Measurements from ENCODE around the gene REPIN1.
A peak's percentile ranks its signal among the peaks of the same experiment; 100 is the strongest.

Gene REPIN1

GRCh38 chr7:150378115-150378852, 9.7 kb downstream of the REPIN1 start:
- Histone ChIP-seq H3K4me1 (ENCODE audit: control insufficient read depth, insufficient read depth, low read length) (peaks cover 3% of the 10 kb centered on the region; the same call in 1 of the 2 replicates), H3K36me3 (ENCODE audit: control insufficient read depth in 2 of 2, insufficient read depth in 1 of 2, low read length in 2 of 2) (peaks cover 0 to 17% of the 10 kb centered on the region in 2 experiments; a peak in 1 of 3 replicates), H3K4me3 (ENCODE audit: low read depth, low read length) (peak overlapping the region; percentile 55), H3K27ac (ENCODE audit: extremely low read depth, low read depth, low read length) (peak overlapping the region; percentile 62; the same call in 1 of the 2 replicates), H3K9me3 (ENCODE audit: control insufficient read depth, insufficient read depth, low read depth, low read length) (no peaks in the 10 kb centered on the region)
- ChIA-PET POLR2A (interaction anchor here (0.6 to 2.2 kb wide), 4 partner anchors 9 to 715 kb away, joined by 3 to 18 read pairs (median 4); partner anchors contain the start of gene REPIN1), CTCF (interaction anchor here (0.7 to 0.8 kb wide), 2 partner anchors 22 to 1110 kb away, joined by 3 to 6 read pairs; no protein-coding TSS in a partner anchor)
- TF ChIP-seq, protein P1, sequence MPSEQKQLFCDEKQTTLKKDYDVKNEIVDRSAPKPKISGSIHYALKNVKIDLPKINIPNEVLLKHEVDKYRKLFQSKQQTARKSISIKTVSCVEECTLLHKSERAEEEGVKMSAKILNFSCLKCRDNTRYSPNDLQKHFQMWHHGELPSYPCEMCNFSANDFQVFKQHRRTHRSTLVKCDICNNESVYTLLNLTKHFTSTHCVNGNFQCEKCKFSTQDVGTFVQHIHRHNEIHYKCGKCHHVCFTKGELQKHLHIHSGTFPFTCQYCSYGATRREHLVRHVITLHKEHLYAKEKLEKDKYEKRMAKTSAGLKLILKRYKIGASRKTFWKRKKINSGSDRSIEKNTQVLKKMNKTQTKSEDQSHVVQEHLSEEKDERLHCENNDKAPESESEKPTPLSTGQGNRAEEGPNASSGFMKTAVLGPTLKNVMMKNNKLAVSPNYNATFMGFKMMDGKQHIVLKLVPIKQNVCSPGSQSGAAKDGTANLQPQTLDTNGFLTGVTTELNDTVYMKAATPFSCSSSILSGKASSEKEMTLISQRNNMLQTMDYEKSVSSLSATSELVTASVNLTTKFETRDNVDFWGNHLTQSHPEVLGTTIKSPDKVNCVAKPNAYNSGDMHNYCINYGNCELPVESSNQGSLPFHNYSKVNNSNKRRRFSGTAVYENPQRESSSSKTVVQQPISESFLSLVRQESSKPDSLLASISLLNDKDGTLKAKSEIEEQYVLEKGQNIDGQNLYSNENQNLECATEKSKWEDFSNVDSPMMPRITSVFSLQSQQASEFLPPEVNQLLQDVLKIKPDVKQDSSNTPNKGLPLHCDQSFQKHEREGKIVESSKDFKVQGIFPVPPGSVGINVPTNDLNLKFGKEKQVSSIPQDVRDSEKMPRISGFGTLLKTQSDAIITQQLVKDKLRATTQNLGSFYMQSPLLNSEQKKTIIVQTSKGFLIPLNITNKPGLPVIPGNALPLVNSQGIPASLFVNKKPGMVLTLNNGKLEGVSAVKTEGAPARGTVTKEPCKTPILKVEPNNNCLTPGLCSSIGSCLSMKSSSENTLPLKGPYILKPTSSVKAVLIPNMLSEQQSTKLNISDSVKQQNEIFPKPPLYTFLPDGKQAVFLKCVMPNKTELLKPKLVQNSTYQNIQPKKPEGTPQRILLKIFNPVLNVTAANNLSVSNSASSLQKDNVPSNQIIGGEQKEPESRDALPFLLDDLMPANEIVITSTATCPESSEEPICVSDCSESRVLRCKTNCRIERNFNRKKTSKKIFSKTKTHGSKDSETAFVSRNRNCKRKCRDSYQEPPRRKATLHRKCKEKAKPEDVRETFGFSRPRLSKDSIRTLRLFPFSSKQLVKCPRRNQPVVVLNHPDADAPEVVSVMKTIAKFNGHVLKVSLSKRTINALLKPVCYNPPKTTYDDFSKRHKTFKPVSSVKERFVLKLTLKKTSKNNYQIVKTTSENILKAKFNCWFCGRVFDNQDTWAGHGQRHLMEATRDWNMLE (tag by site-specific recombination; conservative IDR thresholded peaks at IDR 0.05; ENCODE audit: low read depth) = no peak
- TF ChIP-seq ZNF341 (tag by site-specific recombination; IDR thresholded peaks at IDR 0.05; ENCODE audit: low read depth) (peak; percentile 43; the same call in 1 of the 2 replicates), ZNF670 (tag by site-specific recombination; IDR thresholded peaks at IDR 0.05; ENCODE audit: low read depth) (no peak), ZBTB1 (tag by site-specific recombination; IDR thresholded peaks at IDR 0.05) (no peak), ZSCAN16 (tag by site-specific recombination; IDR thresholded peaks at IDR 0.05) (no peak; the same call in 1 of the 2 replicates), KLF8 (tag by site-specific recombination; IDR thresholded peaks at IDR 0.05) (no peak), ZNF664 (tag by site-specific recombination; IDR thresholded peaks at IDR 0.05) (no peak), ZNF274 (IDR thresholded peaks at IDR 0.05; ENCODE audit: low read length) (no peak), ZNF274 (tag by site-specific recombination; IDR thresholded peaks at IDR 0.05; ENCODE audit: borderline replicate concordance) (no peak), ZBTB17 (tag by site-specific recombination; IDR thresholded peaks at IDR 0.05) (peak; percentile 57; the same call in 1 of the 2 replicates), MEIS1 (CRISPR knock-in tag; IDR thresholded peaks at IDR 0.05; ENCODE audit: borderline replicate concordance) (no peak), TRIM28 (IDR thresholded peaks at IDR 0.05; ENCODE audit: borderline replicate concordance, low read length) (peak; percentile 62; the same call in 1 of the 2 replicates), ZEB2 (tag by site-specific recombination; IDR thresholded peaks at IDR 0.05) (no peak), BCL11B (tag by site-specific recombination; IDR thresholded peaks at IDR 0.05; ENCODE audit: low read depth) (no peak), GFI1B (tag by site-specific recombination; IDR thresholded peaks at IDR 0.05) (no peak), ZBTB20 (tag by site-specific recombination; IDR thresholded peaks at IDR 0.05) (peak; percentile 97), ZSCAN23 (tag by site-specific recombination; IDR thresholded peaks at IDR 0.05) (no peak), ZNF830 (tag by site-specific recombination; IDR thresholded peaks at IDR 0.05; ENCODE audit: low read depth) (no peak), ZNF707 (tag by site-specific recombination; IDR thresholded peaks at IDR 0.05) (no peak), SP2 (tag by site-specific recombination; IDR thresholded peaks at IDR 0.05) (peak; percentile 85), ZNF394 (tag by site-specific recombination; IDR thresholded peaks at IDR 0.05; ENCODE audit: borderline replicate concordance) (peak; percentile 84; the same call in 1 of the 2 replicates), KLF1 (tag by site-specific recombination; IDR thresholded peaks at IDR 0.05) (peak; percentile 8; the same call in 1 of the 2 replicates), ZNF391 (tag by site-specific recombination; IDR thresholded peaks at IDR 0.05; ENCODE audit: borderline replicate concordance, low read depth) (no peak), ZNF585B (tag by site-specific recombination; IDR thresholded peaks at IDR 0.05) (no peak), ZNF157 (tag by site-specific recombination; IDR thresholded peaks at IDR 0.05) (no peak), ZNF121 (tag by site-specific recombination; IDR thresholded peaks at IDR 0.05) (peak; percentile 93), ZNF677 (tag by site-specific recombination; IDR thresholded peaks at IDR 0.05) (no peak), GLIS2 (tag by site-specific recombination; IDR thresholded peaks at IDR 0.05) (no peak)
- TF ChIP-seq, protein P2, sequence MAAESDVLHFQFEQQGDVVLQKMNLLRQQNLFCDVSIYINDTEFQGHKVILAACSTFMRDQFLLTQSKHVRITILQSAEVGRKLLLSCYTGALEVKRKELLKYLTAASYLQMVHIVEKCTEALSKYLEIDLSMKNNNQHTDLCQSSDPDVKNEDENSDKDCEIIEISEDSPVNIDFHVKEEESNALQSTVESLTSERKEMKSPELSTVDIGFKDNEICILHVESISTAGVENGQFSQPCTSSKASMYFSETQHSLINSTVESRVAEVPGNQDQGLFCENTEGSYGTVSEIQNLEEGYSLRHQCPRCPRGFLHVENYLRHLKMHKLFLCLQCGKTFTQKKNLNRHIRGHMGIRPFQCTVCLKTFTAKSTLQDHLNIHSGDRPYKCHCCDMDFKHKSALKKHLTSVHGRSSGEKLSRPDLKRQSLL (tag by site-specific recombination; IDR thresholded peaks at IDR 0.05) = no peak
- TF ChIP-seq, protein P3, sequence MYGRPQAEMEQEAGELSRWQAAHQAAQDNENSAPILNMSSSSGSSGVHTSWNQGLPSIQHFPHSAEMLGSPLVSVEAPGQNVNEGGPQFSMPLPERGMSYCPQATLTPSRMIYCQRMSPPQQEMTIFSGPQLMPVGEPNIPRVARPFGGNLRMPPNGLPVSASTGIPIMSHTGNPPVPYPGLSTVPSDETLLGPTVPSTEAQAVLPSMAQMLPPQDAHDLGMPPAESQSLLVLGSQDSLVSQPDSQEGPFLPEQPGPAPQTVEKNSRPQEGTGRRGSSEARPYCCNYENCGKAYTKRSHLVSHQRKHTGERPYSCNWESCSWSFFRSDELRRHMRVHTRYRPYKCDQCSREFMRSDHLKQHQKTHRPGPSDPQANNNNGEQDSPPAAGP (tag by site-specific recombination; IDR thresholded peaks at IDR 0.05) = no peak
